ENCODE measurements around the gene LAMA4.

- TF ChIP-seq, protein P1, sequence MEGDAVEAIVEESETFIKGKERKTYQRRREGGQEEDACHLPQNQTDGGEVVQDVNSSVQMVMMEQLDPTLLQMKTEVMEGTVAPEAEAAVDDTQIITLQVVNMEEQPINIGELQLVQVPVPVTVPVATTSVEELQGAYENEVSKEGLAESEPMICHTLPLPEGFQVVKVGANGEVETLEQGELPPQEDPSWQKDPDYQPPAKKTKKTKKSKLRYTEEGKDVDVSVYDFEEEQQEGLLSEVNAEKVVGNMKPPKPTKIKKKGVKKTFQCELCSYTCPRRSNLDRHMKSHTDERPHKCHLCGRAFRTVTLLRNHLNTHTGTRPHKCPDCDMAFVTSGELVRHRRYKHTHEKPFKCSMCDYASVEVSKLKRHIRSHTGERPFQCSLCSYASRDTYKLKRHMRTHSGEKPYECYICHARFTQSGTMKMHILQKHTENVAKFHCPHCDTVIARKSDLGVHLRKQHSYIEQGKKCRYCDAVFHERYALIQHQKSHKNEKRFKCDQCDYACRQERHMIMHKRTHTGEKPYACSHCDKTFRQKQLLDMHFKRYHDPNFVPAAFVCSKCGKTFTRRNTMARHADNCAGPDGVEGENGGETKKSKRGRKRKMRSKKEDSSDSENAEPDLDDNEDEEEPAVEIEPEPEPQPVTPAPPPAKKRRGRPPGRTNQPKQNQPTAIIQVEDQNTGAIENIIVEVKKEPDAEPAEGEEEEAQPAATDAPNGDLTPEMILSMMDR (IDR thresholded peaks at IDR 0.05), result no peak
- TF ChIP-seq EP300 (IDR thresholded peaks at IDR 0.05), result no peak
- TF ChIP-seq CEBPB (IDR thresholded peaks at IDR 0.05), result no peak
- TF ChIP-seq POLR2A (IDR thresholded peaks at IDR 0.05; ENCODE audit: low read length), result no peak
Observed at GRCh38 chr6:112237066-112237465, 17.3 kb downstream of the LAMA4 start.

All from A549 (cell line).